DND-41 (cell line): ENCODE measurements around the gene SNTA1.

Experiments
- CTCF ChIP-seq: IDR thresholded peaks from 2 replicates; pipeline ENCODE4 v1.5.1; 2012; ENCODE audit warnings: borderline replicate concordance, low read length, moderate library complexity, mild to moderate bottlenecking; ENCODE audit not compliant: poor library complexity, severe bottlenecking; ENCODE audit errors: extremely low read depth
- EZH2 ChIP-seq: IDR thresholded peaks from 3 replicates; pipeline ENCODE4 v1.6.1; 2012; ENCODE audit warnings: borderline replicate concordance, low read depth, mild to moderate bottlenecking, moderate library complexity, low read length, inconsistent platforms; ENCODE audit not compliant: severe bottlenecking

DNA sequence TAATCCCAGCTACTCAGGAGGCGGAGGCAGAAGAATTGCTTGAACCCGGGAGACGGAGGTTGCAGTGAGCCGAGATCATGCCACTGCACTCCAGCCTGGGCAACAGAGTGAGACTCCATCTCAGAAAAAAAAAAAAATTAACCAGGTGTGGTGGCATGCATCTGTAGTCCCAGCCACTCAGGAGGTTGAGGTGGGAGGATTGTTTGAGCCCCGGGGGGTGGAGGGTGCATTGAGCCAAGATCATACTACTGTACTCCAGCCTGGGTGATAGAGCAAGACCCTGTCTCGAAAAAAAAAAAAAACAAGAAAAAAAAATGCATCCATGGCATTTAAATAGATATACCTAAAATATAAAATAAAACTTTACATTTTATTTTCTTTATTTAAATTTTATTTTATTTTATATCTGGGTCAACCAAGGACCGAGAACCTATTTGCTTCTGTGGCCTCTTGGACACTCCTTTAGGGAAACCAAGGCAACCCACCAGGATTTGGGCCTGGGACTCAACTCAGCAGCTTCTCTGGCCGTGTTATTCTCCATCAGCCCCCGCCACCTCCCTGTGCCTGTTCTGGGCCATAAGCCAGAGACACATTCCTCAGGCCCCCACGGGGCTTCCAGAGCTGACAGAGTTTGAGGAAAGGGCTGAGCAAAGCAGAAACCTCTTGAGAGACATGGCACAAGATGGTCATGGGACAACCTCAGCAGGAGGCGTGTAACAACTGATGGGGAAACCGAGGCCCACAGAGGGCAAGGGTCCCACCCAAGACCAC, 6.2 kb downstream of the SNTA1 start:
- TF ChIP-seq CTCF (no peak), EZH2 (no peak)
